AG04450 (cell line): ENCODE results near the gene SBNO1. TPM values are rescaled to one million over a fixed set of nuclear protein-coding genes. Genes with fewer than 3 reads are reported as not detected.

Source experiments
- CTCF ChIA-PET: fragments of 300-600, 350-600 bp; formaldehyde crosslinking; extraction: SDS; loops from one replicate; lab custom pipeline; 2022; ENCODE audit warnings: antibody characterized with exemption, inconsistent platforms; lab: Charles Lee
- POLR2A ChIA-PET: fragments of 350-600 bp; formaldehyde crosslinking; extraction: SDS; loops from one replicate; lab custom pipeline; 2021; ENCODE audit warnings: antibody characterized with exemption, inconsistent platforms; lab: Yijun Ruan, JAX
- DNase-seq: peaks from one replicate; pipeline ENCODE4 v3.0.0-alpha.2; 2011; ENCODE audit warnings: low read depth, low spot score
- H3K27ac ChIP-seq: one replicate; pipeline ENCODE4 v1.5.1; 2012; ENCODE audit warnings: low read depth, low read length, control low read depth
- H3K27me3 ChIP-seq: one replicate; pipeline ENCODE4 v1.6.0; 2012; ENCODE audit warnings: low read length; ENCODE audit not compliant: control insufficient read depth, insufficient read depth
- H3K4me3 ChIP-seq: 2 replicates; pipeline ENCODE4 v1.5.1; 2011; ENCODE audit warnings: mild to moderate bottlenecking, low read depth, low read length, control low read depth
- H3K9me3 ChIP-seq: 2 replicates; pipeline ENCODE4 v1.5.1; 2012; ENCODE audit warnings: low read length; ENCODE audit not compliant: control insufficient read depth, insufficient read depth
- polyA plus RNA-seq: library from polyadenylated mRNA; depleted of rRNA; stranded (reverse); fragments of >200 nt; gene quantifications from 2 replicates; pipeline ENCODE4 v1.2.3, GENCODE V29; 2011
- TF ChIP-seq, protein P1 (sequence below): IDR thresholded peaks from 2 replicates; pipeline ENCODE4 v1.5.1; 2011; ENCODE audit warnings: low read depth, low read length, control low read depth, inconsistent platforms

Gene SBNO1
- polyA plus RNA-seq, 1 experiment, result 16.0 TPM

DNA sequence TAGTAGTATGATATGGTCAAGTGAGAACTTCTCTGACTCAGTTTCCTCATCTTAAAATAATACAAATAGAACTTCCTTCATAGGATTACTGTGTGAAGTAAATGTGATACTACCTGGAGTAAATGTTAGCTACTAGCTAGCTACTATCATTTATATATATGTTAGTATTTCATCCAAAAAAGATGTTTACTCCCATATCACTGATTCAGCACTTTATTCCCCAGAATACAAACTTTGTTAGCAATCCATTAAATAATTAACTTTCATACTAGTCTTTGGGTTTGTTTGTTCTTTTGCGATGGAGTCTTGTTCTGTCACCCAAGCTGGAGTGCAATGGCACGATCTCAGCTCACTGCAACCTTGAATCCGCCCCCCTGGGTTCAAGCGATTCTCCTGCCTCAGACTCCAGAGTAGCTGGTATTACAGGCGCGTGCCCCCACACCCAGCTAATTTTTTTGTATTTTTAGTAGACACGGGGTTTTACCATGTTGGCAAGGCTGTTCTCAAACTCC is 8.4 kb downstream of the SBNO1 start:
- no peak for DNase-seq
- no peaks in the 10 kb centered on the region for H3K9me3 ChIP-seq
- no peak overlapping the region for H3K27ac ChIP-seq
- TF ChIP-seq, protein P1, sequence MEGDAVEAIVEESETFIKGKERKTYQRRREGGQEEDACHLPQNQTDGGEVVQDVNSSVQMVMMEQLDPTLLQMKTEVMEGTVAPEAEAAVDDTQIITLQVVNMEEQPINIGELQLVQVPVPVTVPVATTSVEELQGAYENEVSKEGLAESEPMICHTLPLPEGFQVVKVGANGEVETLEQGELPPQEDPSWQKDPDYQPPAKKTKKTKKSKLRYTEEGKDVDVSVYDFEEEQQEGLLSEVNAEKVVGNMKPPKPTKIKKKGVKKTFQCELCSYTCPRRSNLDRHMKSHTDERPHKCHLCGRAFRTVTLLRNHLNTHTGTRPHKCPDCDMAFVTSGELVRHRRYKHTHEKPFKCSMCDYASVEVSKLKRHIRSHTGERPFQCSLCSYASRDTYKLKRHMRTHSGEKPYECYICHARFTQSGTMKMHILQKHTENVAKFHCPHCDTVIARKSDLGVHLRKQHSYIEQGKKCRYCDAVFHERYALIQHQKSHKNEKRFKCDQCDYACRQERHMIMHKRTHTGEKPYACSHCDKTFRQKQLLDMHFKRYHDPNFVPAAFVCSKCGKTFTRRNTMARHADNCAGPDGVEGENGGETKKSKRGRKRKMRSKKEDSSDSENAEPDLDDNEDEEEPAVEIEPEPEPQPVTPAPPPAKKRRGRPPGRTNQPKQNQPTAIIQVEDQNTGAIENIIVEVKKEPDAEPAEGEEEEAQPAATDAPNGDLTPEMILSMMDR, result no peak
- POLR2A ChIA-PET, result no interaction called here
- H3K4me3 ChIP-seq, result no peak overlapping the region
- H3K27me3 ChIP-seq, result no peaks in the 10 kb centered on the region
- CTCF ChIA-PET, result interaction anchor here (0.6 to 1.8 kb wide), 2 partner anchors 9 to 309 kb away, joined by 3 to 9 read pairs; partner anchors contain the start of gene SBNO1

DNA sequence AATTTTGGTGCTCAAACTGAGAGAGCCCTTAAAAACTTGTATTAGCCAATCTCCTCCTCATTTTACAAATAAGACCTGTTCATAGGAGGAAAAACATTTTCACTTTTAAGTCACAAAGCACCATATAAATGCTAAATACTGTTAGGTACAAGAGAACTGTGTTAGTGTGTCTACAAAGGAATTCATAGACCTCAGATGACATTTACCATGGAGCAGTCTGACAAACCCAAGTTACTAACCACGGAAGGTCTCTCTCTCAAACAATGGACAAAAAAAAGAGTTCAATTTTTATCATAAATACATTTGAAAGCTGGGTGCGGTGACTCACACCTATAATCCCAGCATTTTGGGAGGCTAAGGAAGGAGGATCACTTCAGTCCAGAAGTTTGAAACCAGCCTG is 10.0 kb downstream of the SBNO1 start:
- Histone ChIP-seq H3K9me3 (no peaks in the 10 kb centered on the region), H3K27ac (no peak overlapping the region), H3K4me3 (no peak overlapping the region), H3K27me3 (no peaks in the 10 kb centered on the region)
- CTCF ChIA-PET, result no interaction called here
- POLR2A ChIA-PET, result no interaction called here
- TF ChIP-seq, protein P1, result no peak
- DNase-seq, result no peak

DNA sequence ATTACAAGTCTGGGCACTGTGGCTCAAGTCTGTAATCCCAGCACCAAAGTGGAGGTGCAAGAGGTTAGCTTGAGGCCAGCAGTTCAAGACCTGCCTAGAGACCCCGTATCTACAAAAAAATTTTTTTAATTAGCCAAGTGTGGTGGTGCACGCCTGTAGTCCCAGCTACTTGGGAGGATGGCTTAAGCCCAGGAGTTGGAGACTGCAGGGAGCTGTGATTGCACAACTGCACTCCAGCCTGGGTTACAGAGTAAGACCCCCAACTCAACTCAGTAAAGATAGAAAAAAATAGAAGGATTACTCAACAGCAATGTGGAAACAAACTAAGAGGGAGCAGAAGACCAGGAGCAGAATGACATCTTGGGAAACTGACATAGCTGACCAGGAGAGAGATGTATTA is 13.3 kb downstream of the SBNO1 start:
- ChIA-PET POLR2A (no interaction called here), CTCF (no interaction called here)
- no peaks in the 10 kb centered on the region for H3K9me3 ChIP-seq
- no peak overlapping the region for H3K4me3 ChIP-seq
- no peak for DNase-seq
- TF ChIP-seq, protein P1, result no peak
- no peak overlapping the region for H3K27ac ChIP-seq
- no peaks in the 10 kb centered on the region for H3K27me3 ChIP-seq

DNA sequence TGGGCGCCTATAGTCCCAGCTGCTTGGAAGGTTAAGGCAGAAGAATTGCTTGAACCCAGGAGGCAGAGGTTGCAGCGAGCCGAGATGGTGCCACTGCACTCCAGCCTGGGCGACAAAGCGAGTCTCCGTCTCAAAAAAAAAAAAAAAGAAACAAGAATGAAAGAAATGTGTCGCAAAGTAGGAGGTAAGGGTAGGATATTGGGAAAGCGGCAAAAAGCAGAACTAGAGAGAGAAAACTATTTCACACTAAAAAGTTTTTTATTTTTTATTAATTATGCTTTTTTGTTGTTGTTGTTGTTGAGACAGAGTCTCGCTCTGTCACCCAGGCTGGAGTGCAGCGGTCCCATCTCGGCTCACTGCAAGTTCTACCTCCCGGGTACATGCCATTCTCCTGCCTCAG is 17.7 kb downstream of the SBNO1 start:
- DNase-seq, result no peak
- Histone ChIP-seq H3K27me3 (no peaks in the 10 kb centered on the region), H3K4me3 (no peak overlapping the region), H3K27ac (no peak overlapping the region), H3K9me3 (no peaks in the 10 kb centered on the region)
- CTCF ChIA-PET, result no interaction called here
- POLR2A ChIA-PET, result interaction anchor here (0.7 kb wide), 1 partner anchor 145 kb away, joined by 3 read pairs; no protein-coding TSS in a partner anchor
- TF ChIP-seq, protein P1, result no peak

DNA sequence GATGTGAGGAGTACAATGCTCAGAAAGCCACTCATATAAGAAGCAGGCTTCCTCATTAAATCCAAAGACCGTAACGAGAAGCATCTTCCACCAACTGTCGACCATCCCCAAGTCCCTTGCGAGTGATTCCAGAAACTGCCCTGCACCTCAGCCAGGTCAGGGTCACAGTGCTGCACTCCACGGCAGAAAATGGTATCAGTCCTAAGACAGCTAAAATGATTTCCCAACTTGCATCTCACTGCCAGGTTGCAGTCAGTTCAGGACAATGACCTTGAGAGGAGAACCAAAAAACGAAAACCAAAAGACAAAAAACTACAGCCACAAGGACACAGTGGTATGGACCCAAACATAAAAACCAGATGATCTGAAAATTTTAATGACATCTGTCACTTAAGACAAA is 20.6 kb downstream of the SBNO1 start:
- CTCF ChIA-PET, result interaction anchor here (2.1 kb wide), 1 partner anchor 22 kb away, joined by 8 read pairs; no protein-coding TSS in a partner anchor
- POLR2A ChIA-PET, result no interaction called here
- Histone ChIP-seq H3K27ac (no peak overlapping the region), H3K4me3 (no peak overlapping the region), H3K27me3 (no peaks in the 10 kb centered on the region), H3K9me3 (no peaks in the 10 kb centered on the region)
- TF ChIP-seq, protein P1, result no peak
- DNase-seq, result no peak
